ENCODE results near the gene OTOG.

The OTOG gene

GRCh38 chr11:17517186-17517585 lies 29.9 kb upstream of the OTOG start:
- no peak overlapping the region for H3K9ac ChIP-seq (ENCODE audit: low read length in 5 of 5)
- H3K27ac ChIP-seq (ENCODE audit: low read depth, low read length), result no peak overlapping the region
- peaks cover 0 to 14% (median 2%) of the 10 kb centered on the region in 5 donors for H3K27me3 ChIP-seq (ENCODE audit: control insufficient read depth in 5 of 5, insufficient read depth in 4 of 5, low read length in 5 of 5)
- H3K9me3 ChIP-seq (ENCODE audit: control insufficient read depth in 5 of 5, low read length in 5 of 5), result no peaks in the 10 kb centered on the region
- no peaks in the 10 kb centered on the region for H3K36me3 ChIP-seq (ENCODE audit: control insufficient read depth in 5 of 5, insufficient read depth in 5 of 5, low read length in 5 of 5)
- H3K4me1 ChIP-seq (ENCODE audit: control insufficient read depth in 5 of 5, insufficient read depth in 5 of 5, low read length in 5 of 5), result no peaks in the 10 kb centered on the region
- H3K4me3 ChIP-seq (ENCODE audit: low read depth in 1 of 5, low read length in 5 of 5), result no peak overlapping the region

- Histone ChIP-seq H3K36me3 (ENCODE audit: control insufficient read depth in 5 of 5, insufficient read depth in 5 of 5, low read length in 5 of 5) (no peaks in the 10 kb centered on the region), H3K4me3 (ENCODE audit: low read depth in 1 of 5, low read length in 5 of 5) (no peak overlapping the region), H3K9me3 (ENCODE audit: control insufficient read depth in 5 of 5, low read length in 5 of 5) (no peaks in the 10 kb centered on the region), H3K4me1 (ENCODE audit: control insufficient read depth in 5 of 5, insufficient read depth in 5 of 5, low read length in 5 of 5) (no peaks in the 10 kb centered on the region), H3K9ac (ENCODE audit: low read length in 5 of 5) (no peak overlapping the region), H3K27ac (ENCODE audit: low read depth, low read length) (no peak overlapping the region), H3K27me3 (ENCODE audit: control insufficient read depth in 5 of 5, insufficient read depth in 4 of 5, low read length in 5 of 5) (peaks cover 0 to 11% (median 2%) of the 10 kb centered on the region in 5 donors)
Measured at GRCh38 chr11:17518366-17518765, 28.7 kb upstream of the OTOG start.

- H3K36me3 ChIP-seq (ENCODE audit: control insufficient read depth in 5 of 5, insufficient read depth in 5 of 5, low read length in 5 of 5), result no peaks in the 10 kb centered on the region
- H3K27me3 ChIP-seq (ENCODE audit: control insufficient read depth in 5 of 5, insufficient read depth in 4 of 5, low read length in 5 of 5), result peaks cover 0 to 11% (median 2%) of the 10 kb centered on the region in 5 donors
- no peak overlapping the region for H3K9ac ChIP-seq (ENCODE audit: low read length in 5 of 5)
- H3K4me3 ChIP-seq (ENCODE audit: low read depth in 1 of 5, low read length in 5 of 5), result no peak overlapping the region
- no peaks in the 10 kb centered on the region for H3K9me3 ChIP-seq (ENCODE audit: control insufficient read depth in 5 of 5, low read length in 5 of 5)
- H3K27ac ChIP-seq (ENCODE audit: low read depth, low read length), result no peak overlapping the region
- no peaks in the 10 kb centered on the region for H3K4me1 ChIP-seq (ENCODE audit: control insufficient read depth in 5 of 5, insufficient read depth in 5 of 5, low read length in 5 of 5)
Measured at GRCh38 chr11:17519061-17519885, 27.8 kb upstream of the OTOG start.

- Histone ChIP-seq H3K9ac (ENCODE audit: low read length in 5 of 5) (no peak overlapping the region), H3K4me1 (ENCODE audit: control insufficient read depth in 5 of 5, insufficient read depth in 5 of 5, low read length in 5 of 5) (peaks cover 0 to 2% (median 0%) of the 10 kb centered on the region in 5 donors), H3K9me3 (ENCODE audit: control insufficient read depth in 5 of 5, low read length in 5 of 5) (no peaks in the 10 kb centered on the region), H3K36me3 (ENCODE audit: control insufficient read depth in 5 of 5, insufficient read depth in 5 of 5, low read length in 5 of 5) (no peaks in the 10 kb centered on the region), H3K27me3 (ENCODE audit: control insufficient read depth in 5 of 5, insufficient read depth in 4 of 5, low read length in 5 of 5) (peaks cover 0 to 13% (median 4%) of the 10 kb centered on the region in 5 donors), H3K4me3 (ENCODE audit: low read depth in 1 of 5, low read length in 5 of 5) (no peak overlapping the region), H3K27ac (ENCODE audit: low read depth, low read length) (no peak overlapping the region)
Measured at GRCh38 chr11:17521106-17521900, 25.8 kb upstream of the OTOG start.

GRCh38 chr11:17522655-17523054 lies 24.4 kb upstream of the OTOG start:
- Histone ChIP-seq H3K9me3 (ENCODE audit: control insufficient read depth in 5 of 5, low read length in 5 of 5) (no peaks in the 10 kb centered on the region), H3K4me3 (ENCODE audit: low read depth in 1 of 5, low read length in 5 of 5) (no peak overlapping the region), H3K4me1 (ENCODE audit: control insufficient read depth in 5 of 5, insufficient read depth in 5 of 5, low read length in 5 of 5) (peaks cover 0 to 4% (median 0%) of the 10 kb centered on the region in 5 donors), H3K27ac (ENCODE audit: low read depth, low read length) (no peak overlapping the region), H3K27me3 (ENCODE audit: control insufficient read depth in 5 of 5, insufficient read depth in 4 of 5, low read length in 5 of 5) (peaks cover 0 to 15% (median 3%) of the 10 kb centered on the region in 5 donors), H3K36me3 (ENCODE audit: control insufficient read depth in 5 of 5, insufficient read depth in 5 of 5, low read length in 5 of 5) (no peaks in the 10 kb centered on the region), H3K9ac (ENCODE audit: low read length in 5 of 5) (no peak overlapping the region)

GRCh38 chr11:17524221-17524620 lies 22.8 kb upstream of the OTOG start:
- Histone ChIP-seq H3K9ac (ENCODE audit: low read length in 5 of 5) (no peak overlapping the region), H3K4me3 (ENCODE audit: low read depth in 1 of 5, low read length in 5 of 5) (no peak overlapping the region), H3K27me3 (ENCODE audit: control insufficient read depth in 5 of 5, insufficient read depth in 4 of 5, low read length in 5 of 5) (peaks cover 2 to 15% (median 9%) of the 10 kb centered on the region in 5 donors), H3K4me1 (ENCODE audit: control insufficient read depth in 5 of 5, insufficient read depth in 5 of 5, low read length in 5 of 5) (peaks cover 2 to 12% (median 4%) of the 10 kb centered on the region in 5 donors), H3K36me3 (ENCODE audit: control insufficient read depth in 5 of 5, insufficient read depth in 5 of 5, low read length in 5 of 5) (no peaks in the 10 kb centered on the region), H3K9me3 (ENCODE audit: control insufficient read depth in 5 of 5, low read length in 5 of 5) (no peaks in the 10 kb centered on the region), H3K27ac (ENCODE audit: low read depth, low read length) (no peak overlapping the region)

- H3K9me3 ChIP-seq (ENCODE audit: control insufficient read depth in 5 of 5, low read length in 5 of 5), result no peaks in the 10 kb centered on the region
- H3K9ac ChIP-seq (ENCODE audit: low read length in 5 of 5), result no peak overlapping the region
- H3K4me1 ChIP-seq (ENCODE audit: control insufficient read depth in 5 of 5, insufficient read depth in 5 of 5, low read length in 5 of 5), result peaks cover 2 to 12% (median 4%) of the 10 kb centered on the region in 5 donors
- no peaks in the 10 kb centered on the region for H3K36me3 ChIP-seq (ENCODE audit: control insufficient read depth in 5 of 5, insufficient read depth in 5 of 5, low read length in 5 of 5)
- H3K27me3 ChIP-seq (ENCODE audit: control insufficient read depth in 5 of 5, insufficient read depth in 4 of 5, low read length in 5 of 5), result peaks cover 2 to 19% (median 7%) of the 10 kb centered on the region in 5 donors
- H3K4me3 ChIP-seq (ENCODE audit: low read depth in 1 of 5, low read length in 5 of 5), result no peak overlapping the region
- no peak overlapping the region for H3K27ac ChIP-seq (ENCODE audit: low read depth, low read length)
Measured at GRCh38 chr11:17525570-17525969, 21.5 kb upstream of the OTOG start.

GRCh38 chr11:17526326-17526725 lies 20.7 kb upstream of the OTOG start:
- Histone ChIP-seq H3K27me3 (ENCODE audit: control insufficient read depth in 5 of 5, insufficient read depth in 4 of 5, low read length in 5 of 5) (peaks cover 2 to 21% (median 10%) of the 10 kb centered on the region in 5 donors), H3K27ac (ENCODE audit: low read depth, low read length) (no peak overlapping the region), H3K9me3 (ENCODE audit: control insufficient read depth in 5 of 5, low read length in 5 of 5) (no peaks in the 10 kb centered on the region), H3K9ac (ENCODE audit: low read length in 5 of 5) (no peak overlapping the region), H3K36me3 (ENCODE audit: control insufficient read depth in 5 of 5, insufficient read depth in 5 of 5, low read length in 5 of 5) (no peaks in the 10 kb centered on the region), H3K4me1 (ENCODE audit: control insufficient read depth in 5 of 5, insufficient read depth in 5 of 5, low read length in 5 of 5) (peaks cover 2 to 12% (median 4%) of the 10 kb centered on the region in 5 donors), H3K4me3 (ENCODE audit: low read depth in 1 of 5, low read length in 5 of 5) (no peak overlapping the region)

GRCh38 chr11:17526931-17527627 lies 20.0 kb upstream of the OTOG start:
- H3K36me3 ChIP-seq (ENCODE audit: control insufficient read depth in 5 of 5, insufficient read depth in 5 of 5, low read length in 5 of 5), result no peaks in the 10 kb centered on the region
- H3K9ac ChIP-seq (ENCODE audit: low read length in 5 of 5), result no peak overlapping the region
- peaks cover 2 to 12% (median 4%) of the 10 kb centered on the region in 5 donors for H3K4me1 ChIP-seq (ENCODE audit: control insufficient read depth in 5 of 5, insufficient read depth in 5 of 5, low read length in 5 of 5)
- peaks cover 4 to 22% (median 15%) of the 10 kb centered on the region in 5 donors for H3K27me3 ChIP-seq (ENCODE audit: control insufficient read depth in 5 of 5, insufficient read depth in 4 of 5, low read length in 5 of 5)
- no peak overlapping the region for H3K4me3 ChIP-seq (ENCODE audit: low read depth in 1 of 5, low read length in 5 of 5)
- H3K9me3 ChIP-seq (ENCODE audit: control insufficient read depth in 5 of 5, low read length in 5 of 5), result no peaks in the 10 kb centered on the region
- no peak overlapping the region for H3K27ac ChIP-seq (ENCODE audit: low read depth, low read length)
